A549 (cell line): ENCODE measurements around the gene SLC29A3. TPM values are rescaled to one million over a fixed set of nuclear protein-coding genes. Genes with fewer than 3 reads are reported as not detected.

Source experiments
- ATAC-seq, 2 experiments: fragments of 200-7000 bp in 1 of 2; fragments of >200 bp in 1 of 2; cut with Nextera tagmentation in 1 of 2; cut with Tn5 transposase in 1 of 2; 3 replicates each; pipeline versions ENCODE4 v1.8.0 to v1.9.1; 2018 to 2020; ENCODE audit warnings: mild to moderate bottlenecking in 1 of 2, moderate library complexity in 1 of 2
- CTCF ChIA-PET: fragments of 300-600 bp; sonication (Branson Sonifier 250); formaldehyde crosslinking; extraction: SDS; loops from one replicate; lab custom pipeline; 2021; ENCODE audit warnings: antibody characterized with exemption, inconsistent platforms; lab: Yijun Ruan, JAX
- POLR2A ChIA-PET: fragments of 350-600 bp; formaldehyde crosslinking; extraction: SDS; loops from one replicate; lab custom pipeline; 2021; ENCODE audit warnings: antibody characterized with exemption, inconsistent platforms; lab: Yijun Ruan, JAX
- DNase-seq, 2 experiments: peaks; one replicate each; pipeline versions ENCODE4 v3.0.0 to v3.0.0-alpha.2; 2011 to 2016; ENCODE audit warnings: low read depth in 1 of 2, low spot score in 1 of 2
- FAIRE-seq: peaks from 2 replicates; lab custom pipeline; 2011; peaks lifted over from hg19 to GRCh38; lab: Jason Lieb, UNC
- H3K27ac ChIP-seq, 2 experiments: fragments of >200 bp; sonication (Bioruptor Twin); formaldehyde crosslinking; 3 replicates each; pipeline ENCODE4 v1.5.1; 2016 to 2017
- H3K4me1 ChIP-seq: fragments of >200 bp; sonication (Bioruptor Twin); formaldehyde crosslinking; 3 replicates; pipeline ENCODE4 v1.6.1; 2016
- H3K4me2 ChIP-seq: fragments of >200 bp; sonication (Bioruptor Twin); formaldehyde crosslinking; 3 replicates; pipeline ENCODE4 v1.6.1; 2016
- H3K4me3 ChIP-seq: fragments of >200 bp; sonication (Bioruptor Twin); formaldehyde crosslinking; 3 replicates; pipeline ENCODE4 v1.5.1; 2016
- H3K9me3 ChIP-seq: fragments of >200 bp; sonication (Bioruptor Twin); formaldehyde crosslinking; 3 replicates; pipeline ENCODE4 v1.6.1; 2016
- EP300 ChIP-seq, 2 experiments: fragments of >200 bp; sonication (Bioruptor Twin); formaldehyde crosslinking; IDR thresholded peaks; 2 replicates in 1 of 2; 3 replicates in 1 of 2; pipeline ENCODE4 v1.6.1; 2016 to 2017
- HDAC2 ChIP-seq: fragments of 200-600 bp; sonication (generic); IDR thresholded peaks from 2 replicates; pipeline ENCODE4 v1.6.1; 2016
- HOXB13 ChIP-seq: fragments of 250-450 bp; sonication (Bioruptor Pico); IDR thresholded peaks from 2 replicates; pipeline ENCODE4 v1.5.0; 2020; ENCODE audit warnings: low read depth, mild to moderate bottlenecking, moderate library complexity
- HOXB5 ChIP-seq: fragments of 250-450 bp; sonication (Bioruptor Pico); IDR thresholded peaks from 2 replicates; pipeline ENCODE4 v1.5.0; 2020; ENCODE audit warnings: mild to moderate bottlenecking, moderate library complexity
- JUN ChIP-seq, 2 experiments: fragments of >200 bp; sonication (Bioruptor Twin); formaldehyde crosslinking; IDR thresholded peaks; 2 replicates in 1 of 2; 3 replicates in 1 of 2; pipeline ENCODE4 v1.6.1; 2016 to 2017
- KDM1A ChIP-seq: fragments of 200-600 bp; sonication (generic); IDR thresholded peaks from 2 replicates; pipeline ENCODE4 v1.6.1; 2016; ENCODE audit warnings: low read depth, mild to moderate bottlenecking
- KDM5A ChIP-seq: fragments of 200-600 bp; sonication (generic); IDR thresholded peaks from 2 replicates; pipeline ENCODE4 v1.6.1; 2016; ENCODE audit warnings: antibody characterized with exemption, mild to moderate bottlenecking
- MAZ ChIP-seq: fragments of 150-350 bp; IDR thresholded peaks from 2 replicates; pipeline ENCODE4 v1.6.1; 2014; ENCODE audit warnings: antibody characterized with exemption, low read depth, low read length, borderline replicate concordance
- NR3C1 ChIP-seq: fragments of >200 bp; sonication (Bioruptor Twin); formaldehyde crosslinking; IDR thresholded peaks from 3 replicates; pipeline ENCODE4 v1.6.1; 2017
- POLR2AphosphoS2 ChIP-seq: conservative IDR thresholded peaks from 2 replicates; pipeline ENCODE4 v1.6.1; 2012; ENCODE audit warnings: low read length, improper control_type of control experiment, inconsistent platforms
- RAD21 ChIP-seq, 2 experiments: fragments of >200 bp in 1 of 2; sonication (Bioruptor Twin) in 1 of 2; formaldehyde crosslinking in 1 of 2; IDR thresholded peaks in 1 of 2; conservative IDR thresholded peaks in 1 of 2; 2 replicates in 1 of 2; 3 replicates in 1 of 2; pipeline ENCODE4 v1.6.1; 2012 to 2018; ENCODE audit warnings: inconsistent platforms in 1 of 2
- RFX5 ChIP-seq: fragments of 450-650 bp; IDR thresholded peaks from 2 replicates; pipeline ENCODE4 v1.7.1; 2014; ENCODE audit warnings: antibody characterized with exemption, mild to moderate bottlenecking, moderate library complexity
- SMC3 ChIP-seq: fragments of >200 bp; sonication (Bioruptor Twin); formaldehyde crosslinking; IDR thresholded peaks from 3 replicates; pipeline ENCODE4 v1.6.1; 2018; ENCODE audit warnings: inconsistent platforms
- ZSCAN20 ChIP-seq: fragments of 250-450 bp; sonication (Bioruptor Pico); IDR thresholded peaks from 2 replicates; pipeline ENCODE4 v1.8.0; 2022; ENCODE audit warnings: mild to moderate bottlenecking, moderate library complexity
- WGBS: methylation state at CpG from one replicate; pipeline ENCODE4 v1.1.6; 2017; ENCODE audit errors: missing lambda C conversion rate; 5-methylcytosine and 5-hydroxymethylcytosine counted together
- polyA plus RNA-seq, 4 experiments: library from polyadenylated mRNA; depleted of rRNA in 3 of 4; stranded (reverse); fragments of >200 nt; fragmentation: RNase III in 1 of 4; extraction: RNeasy Plus Mini Kit Qiagen cat#74134 plus additional on column Dnase treatment in 1 of 4; gene quantifications; 2 replicates in 3 of 4; 3 replicates in 1 of 4; pipeline ENCODE4 v1.2.3, GENCODE V29; 2011 to 2017
- TF ChIP-seq, protein P1 (sequence below): fragments of 250-450 bp; sonication (Bioruptor Pico); IDR thresholded peaks from 2 replicates; pipeline ENCODE4 v1.5.0; 2021; ENCODE audit warnings: mild to moderate bottlenecking, moderate library complexity, borderline replicate concordance
- TF ChIP-seq, protein P2 (sequence below): fragments of 150-350 bp; IDR thresholded peaks from 2 replicates; pipeline ENCODE4 v1.6.1; 2014; ENCODE audit warnings: low read depth, mild to moderate bottlenecking, low read length
- TF ChIP-seq, protein P3 (sequence below): fragments of 450-650 bp; IDR thresholded peaks from 2 replicates; pipeline ENCODE4 v1.6.1; 2014; ENCODE audit warnings: antibody characterized with exemption
- TF ChIP-seq, protein P4 (sequence below): fragments of >200 bp; sonication (Bioruptor Twin); formaldehyde crosslinking; IDR thresholded peaks from 2 replicates; pipeline ENCODE4 v1.6.1; 2016
- TF ChIP-seq, protein P5 (sequence below): fragments of >200 bp; sonication (Bioruptor Twin); formaldehyde crosslinking; IDR thresholded peaks from 3 replicates; pipeline ENCODE4 v1.5.1; 2016
- TF ChIP-seq, protein P6 (sequence below): IDR thresholded peaks from 2 replicates; pipeline ENCODE4 v1.6.1; 2012

The SLC29A3 gene
- polyA plus RNA-seq, 2 of the 4 experiments (the other 2 are of a cell fraction), result 7.2 to 11.4 TPM

DNA sequence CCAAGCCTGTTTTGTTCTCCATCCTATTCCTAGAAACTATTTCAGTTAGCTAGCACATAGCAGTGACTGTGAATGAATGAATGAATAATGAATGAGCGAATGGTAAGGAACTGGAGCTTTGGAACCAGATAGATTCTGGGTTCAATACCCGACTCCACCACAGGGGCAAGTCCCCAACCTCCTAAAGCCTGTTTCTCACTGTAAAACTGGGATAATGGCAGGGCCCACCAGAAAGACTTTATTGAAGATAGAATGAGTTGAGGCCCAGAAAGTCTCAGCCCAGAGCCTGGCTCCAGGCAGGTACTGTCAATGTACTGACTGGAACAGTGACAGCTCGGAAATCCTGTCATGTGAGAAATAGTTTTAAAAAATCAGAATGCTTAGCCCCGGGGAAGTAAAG is 76.6 kb downstream of the SLC29A3 start:
- Histone ChIP-seq H3K4me2 (peak overlapping the region; percentile 100), H3K4me1 (peaks cover 7% of the 10 kb centered on the region; the same call in 1 of the 3 replicates), H3K27ac (peak overlapping the region in 1 of 2 experiments; percentile 91; a peak in 2 of 6 replicates), H3K4me3 (no peak overlapping the region)
- ATAC-seq (peak in 1 of 2 experiments; percentile 53; a peak in 3 of 6 replicates), FAIRE-seq (no peak), DNase-seq (peak; percentile 16 to 69)
- ChIA-PET POLR2A (interaction anchor here (0.6 to 1.9 kb wide), 2 partner anchors 9 to 77 kb away, joined by 3 to 22 read pairs; partner anchors contain the start of gene SLC29A3), CTCF (interaction anchor here (0.6 to 47.4 kb wide), 62 partner anchors 9 to 864 kb away, joined by 3 to 977 read pairs (median 4); partner anchors contain the start of genes SLC29A3 and VSIR)
- 84% methylated on average over 4 of the region's 4 CpGs for WGBS
- TF ChIP-seq JUN (IDR thresholded peaks at IDR 0.05), result no peak
- TF ChIP-seq EP300 (IDR thresholded peaks at IDR 0.05), result no peak
- TF ChIP-seq SMC3, result no peak
- TF ChIP-seq, protein P1, sequence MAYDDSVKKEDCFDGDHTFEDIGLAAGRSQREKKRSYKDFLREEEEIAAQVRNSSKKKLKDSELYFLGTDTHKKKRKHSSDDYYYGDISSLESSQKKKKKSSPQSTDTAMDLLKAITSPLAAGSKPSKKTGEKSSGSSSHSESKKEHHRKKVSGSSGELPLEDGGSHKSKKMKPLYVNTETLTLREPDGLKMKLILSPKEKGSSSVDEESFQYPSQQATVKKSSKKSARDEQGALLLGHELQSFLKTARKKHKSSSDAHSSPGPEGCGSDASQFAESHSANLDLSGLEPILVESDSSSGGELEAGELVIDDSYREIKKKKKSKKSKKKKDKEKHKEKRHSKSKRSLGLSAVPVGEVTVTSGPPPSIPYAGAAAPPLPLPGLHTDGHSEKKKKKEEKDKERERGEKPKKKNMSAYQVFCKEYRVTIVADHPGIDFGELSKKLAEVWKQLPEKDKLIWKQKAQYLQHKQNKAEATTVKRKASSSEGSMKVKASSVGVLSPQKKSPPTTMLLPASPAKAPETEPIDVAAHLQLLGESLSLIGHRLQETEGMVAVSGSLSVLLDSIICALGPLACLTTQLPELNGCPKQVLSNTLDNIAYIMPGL (CRISPR knock-in tag), result no peak
- TF ChIP-seq HOXB13 (CRISPR knock-in tag), result no peak
- TF ChIP-seq RAD21 (conservative IDR thresholded peaks at IDR 0.05 in 1 of 2, IDR thresholded peaks at IDR 0.05 in 1 of 2), result no peak
- no peak for TF ChIP-seq NR3C1
- TF ChIP-seq, protein P2, sequence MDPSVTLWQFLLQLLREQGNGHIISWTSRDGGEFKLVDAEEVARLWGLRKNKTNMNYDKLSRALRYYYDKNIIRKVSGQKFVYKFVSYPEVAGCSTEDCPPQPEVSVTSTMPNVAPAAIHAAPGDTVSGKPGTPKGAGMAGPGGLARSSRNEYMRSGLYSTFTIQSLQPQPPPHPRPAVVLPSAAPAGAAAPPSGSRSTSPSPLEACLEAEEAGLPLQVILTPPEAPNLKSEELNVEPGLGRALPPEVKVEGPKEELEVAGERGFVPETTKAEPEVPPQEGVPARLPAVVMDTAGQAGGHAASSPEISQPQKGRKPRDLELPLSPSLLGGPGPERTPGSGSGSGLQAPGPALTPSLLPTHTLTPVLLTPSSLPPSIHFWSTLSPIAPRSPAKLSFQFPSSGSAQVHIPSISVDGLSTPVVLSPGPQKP, result no peak
- TF ChIP-seq ZSCAN20 (CRISPR knock-in tag), result no peak
- TF ChIP-seq, protein P3, sequence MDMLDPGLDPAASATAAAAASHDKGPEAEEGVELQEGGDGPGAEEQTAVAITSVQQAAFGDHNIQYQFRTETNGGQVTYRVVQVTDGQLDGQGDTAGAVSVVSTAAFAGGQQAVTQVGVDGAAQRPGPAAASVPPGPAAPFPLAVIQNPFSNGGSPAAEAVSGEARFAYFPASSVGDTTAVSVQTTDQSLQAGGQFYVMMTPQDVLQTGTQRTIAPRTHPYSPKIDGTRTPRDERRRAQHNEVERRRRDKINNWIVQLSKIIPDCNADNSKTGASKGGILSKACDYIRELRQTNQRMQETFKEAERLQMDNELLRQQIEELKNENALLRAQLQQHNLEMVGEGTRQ, result no peak
- no peak for TF ChIP-seq RFX5
- TF ChIP-seq KDM5A, result no peak
- no peak for TF ChIP-seq MAZ
- TF ChIP-seq, protein P4, sequence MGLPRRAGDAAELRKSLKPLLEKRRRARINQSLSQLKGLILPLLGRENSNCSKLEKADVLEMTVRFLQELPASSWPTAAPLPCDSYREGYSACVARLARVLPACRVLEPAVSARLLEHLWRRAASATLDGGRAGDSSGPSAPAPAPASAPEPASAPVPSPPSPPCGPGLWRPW, result no peak
- TF ChIP-seq, all 56 proteins: peak for 0
- H3K9me3 ChIP-seq, result no peaks in the 10 kb centered on the region

DNA sequence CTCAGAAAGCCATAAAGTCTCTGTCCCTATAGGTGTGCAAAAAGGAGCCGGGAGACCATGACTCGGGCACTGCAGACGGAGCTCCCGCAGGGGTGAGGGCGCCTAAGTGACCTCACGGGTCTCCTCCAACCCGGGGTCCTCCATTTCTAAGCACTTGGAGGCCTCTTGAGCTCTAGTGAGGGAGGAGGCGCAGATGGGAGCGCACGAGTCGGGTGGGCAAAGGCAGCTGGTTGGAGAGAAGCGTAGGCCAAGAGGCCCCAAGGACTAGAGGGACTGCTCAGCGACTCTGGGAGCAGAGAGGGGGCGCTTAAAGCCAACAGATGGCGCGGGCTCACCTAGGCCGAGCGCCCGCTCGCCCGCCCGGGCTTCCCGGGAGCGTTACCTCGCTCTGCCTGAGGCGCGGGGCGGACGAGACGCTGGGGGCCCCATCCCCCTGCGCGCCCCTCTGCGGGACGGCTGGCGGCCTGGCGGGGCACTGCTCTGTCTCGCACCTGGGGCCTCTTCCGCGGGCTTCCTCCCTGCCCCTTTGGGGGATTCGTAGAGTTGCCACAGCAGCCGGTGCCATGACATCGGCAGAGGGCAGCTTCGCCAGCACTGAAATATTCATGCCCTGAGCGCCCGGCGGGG is 77.1 kb downstream of the SLC29A3 start:
- peak; percentile 75 to 76 for DNase-seq

More for the DNA sequence above, 77.1 kb downstream of the SLC29A3 start:
- Histone ChIP-seq H3K4me2 (peak overlapping the region; percentile 100), H3K27ac (peak overlapping the region; percentile 71 to 91)
- peak in 1 of 2 experiments; percentile 21; a peak in 1 of 5 replicates for TF ChIP-seq JUN (IDR thresholded peaks at IDR 0.05)
- TF ChIP-seq, protein P5, sequence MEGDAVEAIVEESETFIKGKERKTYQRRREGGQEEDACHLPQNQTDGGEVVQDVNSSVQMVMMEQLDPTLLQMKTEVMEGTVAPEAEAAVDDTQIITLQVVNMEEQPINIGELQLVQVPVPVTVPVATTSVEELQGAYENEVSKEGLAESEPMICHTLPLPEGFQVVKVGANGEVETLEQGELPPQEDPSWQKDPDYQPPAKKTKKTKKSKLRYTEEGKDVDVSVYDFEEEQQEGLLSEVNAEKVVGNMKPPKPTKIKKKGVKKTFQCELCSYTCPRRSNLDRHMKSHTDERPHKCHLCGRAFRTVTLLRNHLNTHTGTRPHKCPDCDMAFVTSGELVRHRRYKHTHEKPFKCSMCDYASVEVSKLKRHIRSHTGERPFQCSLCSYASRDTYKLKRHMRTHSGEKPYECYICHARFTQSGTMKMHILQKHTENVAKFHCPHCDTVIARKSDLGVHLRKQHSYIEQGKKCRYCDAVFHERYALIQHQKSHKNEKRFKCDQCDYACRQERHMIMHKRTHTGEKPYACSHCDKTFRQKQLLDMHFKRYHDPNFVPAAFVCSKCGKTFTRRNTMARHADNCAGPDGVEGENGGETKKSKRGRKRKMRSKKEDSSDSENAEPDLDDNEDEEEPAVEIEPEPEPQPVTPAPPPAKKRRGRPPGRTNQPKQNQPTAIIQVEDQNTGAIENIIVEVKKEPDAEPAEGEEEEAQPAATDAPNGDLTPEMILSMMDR, result peak; percentile 77
- TF ChIP-seq POLR2AphosphoS2, result no peak
- peak; percentile 80 to 92 for TF ChIP-seq RAD21 (conservative IDR thresholded peaks at IDR 0.05 in 1 of 2, IDR thresholded peaks at IDR 0.05 in 1 of 2)
- TF ChIP-seq, protein P6, sequence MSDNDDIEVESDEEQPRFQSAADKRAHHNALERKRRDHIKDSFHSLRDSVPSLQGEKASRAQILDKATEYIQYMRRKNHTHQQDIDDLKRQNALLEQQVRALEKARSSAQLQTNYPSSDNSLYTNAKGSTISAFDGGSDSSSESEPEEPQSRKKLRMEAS, result peak; percentile 36; the same call in 1 of the 2 replicates
- no peak for TF ChIP-seq HOXB5 (CRISPR knock-in tag)
- TF ChIP-seq HDAC2, result no peak
- no peak for TF ChIP-seq EP300 (IDR thresholded peaks at IDR 0.05)
- TF ChIP-seq KDM1A, result no peak
- TF ChIP-seq SMC3, result peak; percentile 75
- TF ChIP-seq, all 56 proteins: peak for 5
- no peaks in the 10 kb centered on the region for H3K9me3 ChIP-seq
- ChIA-PET POLR2A (interaction anchor here (0.6 to 1.9 kb wide), 4 partner anchors 9 to 377 kb away, joined by 3 to 22 read pairs (median 6); partner anchors contain the start of genes SLC29A3 and VSIR), CTCF (interaction anchor here (0.6 to 47.4 kb wide), 66 partner anchors 8 to 864 kb away, joined by 3 to 977 read pairs (median 4); partner anchors contain the start of genes SLC29A3 and VSIR)
- peaks cover 7% of the 10 kb centered on the region; the same call in 1 of the 3 replicates for H3K4me1 ChIP-seq
- no peak for FAIRE-seq
- ATAC-seq, result peak; percentile 86 to 94
- WGBS, result 29% methylated on average over 20 of the region's 46 CpGs
- peak overlapping the region; percentile 58 for H3K4me3 ChIP-seq
